Measurements from ENCODE around the gene ARHGEF9. TPM values are rescaled to one million over a fixed set of nuclear protein-coding genes. Genes with fewer than 3 reads are reported as not detected.

Gene ARHGEF9
- total RNA-seq, 1 donor from 2014 or later: 40.7 TPM

- no peak for DNase-seq (ENCODE audit: extremely low spot score, unreplicated experiment)
- H3K27ac Mint-ChIP-seq (ENCODE audit: unreplicated experiment): no peak overlapping the region
- TF ChIP-seq, protein P1, sequence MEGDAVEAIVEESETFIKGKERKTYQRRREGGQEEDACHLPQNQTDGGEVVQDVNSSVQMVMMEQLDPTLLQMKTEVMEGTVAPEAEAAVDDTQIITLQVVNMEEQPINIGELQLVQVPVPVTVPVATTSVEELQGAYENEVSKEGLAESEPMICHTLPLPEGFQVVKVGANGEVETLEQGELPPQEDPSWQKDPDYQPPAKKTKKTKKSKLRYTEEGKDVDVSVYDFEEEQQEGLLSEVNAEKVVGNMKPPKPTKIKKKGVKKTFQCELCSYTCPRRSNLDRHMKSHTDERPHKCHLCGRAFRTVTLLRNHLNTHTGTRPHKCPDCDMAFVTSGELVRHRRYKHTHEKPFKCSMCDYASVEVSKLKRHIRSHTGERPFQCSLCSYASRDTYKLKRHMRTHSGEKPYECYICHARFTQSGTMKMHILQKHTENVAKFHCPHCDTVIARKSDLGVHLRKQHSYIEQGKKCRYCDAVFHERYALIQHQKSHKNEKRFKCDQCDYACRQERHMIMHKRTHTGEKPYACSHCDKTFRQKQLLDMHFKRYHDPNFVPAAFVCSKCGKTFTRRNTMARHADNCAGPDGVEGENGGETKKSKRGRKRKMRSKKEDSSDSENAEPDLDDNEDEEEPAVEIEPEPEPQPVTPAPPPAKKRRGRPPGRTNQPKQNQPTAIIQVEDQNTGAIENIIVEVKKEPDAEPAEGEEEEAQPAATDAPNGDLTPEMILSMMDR (IDR thresholded peaks at IDR 0.05): no peak
- H3K4me1 Mint-ChIP-seq (ENCODE audit: unreplicated experiment): no peaks in the 10 kb centered on the region
- no peaks in the 10 kb centered on the region for H3K27me3 Mint-ChIP-seq (ENCODE audit: unreplicated experiment)
- H3K9me3 Mint-ChIP-seq (ENCODE audit: unreplicated experiment): peaks cover 29% of the 10 kb centered on the region
- H3K36me3 Mint-ChIP-seq (ENCODE audit: unreplicated experiment): peaks cover 43% of the 10 kb centered on the region
- H3K4me3 Mint-ChIP-seq (ENCODE audit: unreplicated experiment): no peak overlapping the region
Measured at GRCh38 chrX:63702556-63702955, 82.5 kb downstream of the ARHGEF9 start.

DNA sequence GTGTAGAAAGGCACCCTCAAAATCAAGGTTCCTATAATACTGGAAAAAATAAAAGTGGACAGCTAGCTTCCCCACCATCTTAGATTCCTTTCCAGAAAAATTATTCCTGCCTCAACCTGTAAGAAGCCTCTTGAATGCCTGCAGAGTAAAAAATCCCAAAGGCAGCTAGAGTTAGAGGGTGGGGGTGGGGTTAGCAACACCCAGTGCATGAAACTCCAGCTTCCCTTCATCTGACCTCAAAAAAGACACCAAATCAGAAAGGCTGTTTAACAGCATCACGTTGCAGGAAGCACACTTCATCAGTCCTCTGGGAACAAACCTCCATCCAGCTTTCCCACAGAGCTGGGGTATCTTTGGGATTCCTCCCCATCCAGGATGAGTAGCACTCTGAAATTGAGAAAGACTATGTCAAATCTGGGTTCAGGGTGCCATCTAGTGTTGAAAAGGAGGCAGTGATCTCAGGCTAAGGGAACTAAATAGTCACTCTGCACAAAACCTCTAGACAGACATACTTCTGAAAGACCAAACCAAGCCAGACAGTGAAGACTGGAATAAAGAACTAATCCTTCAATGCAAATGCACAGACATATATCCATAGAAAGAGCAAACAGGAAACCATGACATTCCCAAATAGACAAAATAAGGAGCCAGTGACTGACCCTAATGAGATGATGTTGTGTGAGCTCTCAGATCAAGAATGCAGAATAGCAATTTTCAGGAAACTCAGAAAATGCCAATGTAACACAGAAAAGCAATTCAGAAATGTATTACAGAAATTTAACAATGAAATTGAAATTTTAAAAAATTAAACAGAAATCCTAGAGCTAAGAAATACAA lies 97.9 kb downstream of the ARHGEF9 start:
- H3K27ac Mint-ChIP-seq (ENCODE audit: unreplicated experiment): no peak overlapping the region
- no peaks in the 10 kb centered on the region for H3K27me3 Mint-ChIP-seq (ENCODE audit: unreplicated experiment)
- H3K4me1 Mint-ChIP-seq (ENCODE audit: unreplicated experiment): peaks cover 2% of the 10 kb centered on the region
- H3K9me3 Mint-ChIP-seq (ENCODE audit: unreplicated experiment): peaks cover 30% of the 10 kb centered on the region
- no peak for DNase-seq (ENCODE audit: extremely low spot score, unreplicated experiment)
- H3K4me3 Mint-ChIP-seq (ENCODE audit: unreplicated experiment): no peak overlapping the region
- H3K36me3 Mint-ChIP-seq (ENCODE audit: unreplicated experiment): peaks cover 18% of the 10 kb centered on the region
- TF ChIP-seq, protein P1 (IDR thresholded peaks at IDR 0.05): peak; percentile 66

GRCh38 chrX:63680423-63680822 lies 104.6 kb downstream of the ARHGEF9 start:
- Mint-ChIP-seq H3K36me3 (ENCODE audit: unreplicated experiment) (peaks cover 27% of the 10 kb centered on the region), H3K4me1 (ENCODE audit: unreplicated experiment) (no peaks in the 10 kb centered on the region), H3K4me3 (ENCODE audit: unreplicated experiment) (no peak overlapping the region), H3K27ac (ENCODE audit: unreplicated experiment) (no peak overlapping the region), H3K27me3 (ENCODE audit: unreplicated experiment) (no peaks in the 10 kb centered on the region), H3K9me3 (ENCODE audit: unreplicated experiment) (peaks cover 30% of the 10 kb centered on the region)
- TF ChIP-seq, protein P1 (IDR thresholded peaks at IDR 0.05): no peak
- DNase-seq (ENCODE audit: extremely low spot score, unreplicated experiment): no peak

- no peak overlapping the region for H3K27ac Mint-ChIP-seq (ENCODE audit: unreplicated experiment)
- H3K4me1 Mint-ChIP-seq (ENCODE audit: unreplicated experiment): no peaks in the 10 kb centered on the region
- peaks cover 30% of the 10 kb centered on the region for H3K9me3 Mint-ChIP-seq (ENCODE audit: unreplicated experiment)
- DNase-seq (ENCODE audit: extremely low spot score, unreplicated experiment): no peak
- no peaks in the 10 kb centered on the region for H3K27me3 Mint-ChIP-seq (ENCODE audit: unreplicated experiment)
- TF ChIP-seq, protein P1 (IDR thresholded peaks at IDR 0.05): no peak
- H3K4me3 Mint-ChIP-seq (ENCODE audit: unreplicated experiment): no peak overlapping the region
- peaks cover 29% of the 10 kb centered on the region for H3K36me3 Mint-ChIP-seq (ENCODE audit: unreplicated experiment)
Measured at GRCh38 chrX:63679432-63679831, 105.6 kb downstream of the ARHGEF9 start.

DNA sequence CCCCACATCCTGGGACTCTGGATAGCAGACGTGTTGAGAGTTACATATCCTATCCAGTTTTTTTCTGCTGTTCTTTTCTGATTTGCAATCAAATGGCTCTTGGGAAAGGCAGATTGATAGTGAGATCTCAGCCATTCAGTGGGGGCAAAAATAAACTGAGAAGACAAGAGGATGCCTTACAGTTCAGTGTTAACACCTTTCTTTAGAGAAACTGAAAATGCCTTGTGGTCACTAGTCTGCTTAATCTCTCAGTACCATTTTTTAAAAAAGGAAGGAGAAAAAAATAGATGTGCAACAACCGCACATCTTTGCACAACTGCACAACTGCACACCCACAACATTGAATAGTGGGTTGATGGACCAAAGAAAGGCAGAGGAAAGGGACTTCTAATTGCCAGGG lies 109.3 kb downstream of the ARHGEF9 start:
- Mint-ChIP-seq H3K27ac (ENCODE audit: unreplicated experiment) (no peak overlapping the region), H3K4me3 (ENCODE audit: unreplicated experiment) (no peak overlapping the region), H3K36me3 (ENCODE audit: unreplicated experiment) (peaks cover 16% of the 10 kb centered on the region), H3K27me3 (ENCODE audit: unreplicated experiment) (no peaks in the 10 kb centered on the region), H3K4me1 (ENCODE audit: unreplicated experiment) (no peaks in the 10 kb centered on the region), H3K9me3 (ENCODE audit: unreplicated experiment) (peaks cover 13% of the 10 kb centered on the region)
- TF ChIP-seq, protein P1 (IDR thresholded peaks at IDR 0.05): no peak
- DNase-seq (ENCODE audit: extremely low spot score, unreplicated experiment): no peak

All from osteocyte (in vitro differentiated cells).